ENCODE measurements around the gene TBC1D5.

Gene TBC1D5

GRCh38 chr3:17585394-17586325 is 156.8 kb downstream of the TBC1D5 start:
- H3K79me2 ChIP-seq (ENCODE audit: insufficient read depth, low read length): peaks cover 21% of the 10 kb centered on the region; the same call in 1 of the 2 replicates
- H3K9ac ChIP-seq (ENCODE audit: low read depth, low read length, poor library complexity, severe bottlenecking): peak overlapping the region; percentile 37
- peak overlapping the region; percentile 58 for H3K4me2 ChIP-seq (ENCODE audit: low read depth, low read length, poor library complexity, severe bottlenecking)
- peaks cover 5% of the 10 kb centered on the region; the same call in 1 of the 2 replicates for H3K36me3 ChIP-seq (ENCODE audit: insufficient read depth, low read length)
- 0 out of 2 replicates have a peak, but pooled peaks cover 3% of the 10 kb centered on the region for H3K9me3 ChIP-seq (ENCODE audit: insufficient read depth, low read depth, low read length)
- peaks cover 8% of the 10 kb centered on the region for H3K4me1 ChIP-seq (ENCODE audit: insufficient read depth, low read length, poor library complexity, severe bottlenecking)
- H2AFZ ChIP-seq (ENCODE audit: low read length): no peak overlapping the region
- no peaks in the 10 kb centered on the region for H3F3A ChIP-seq (ENCODE audit: low read depth)
- H3K9me2 ChIP-seq (replicated peaks; ENCODE audit: low read depth, low read length): no peaks in the 10 kb centered on the region
- H4K20me1 ChIP-seq (ENCODE audit: insufficient read depth, low read length, poor library complexity, severe bottlenecking): no peaks in the 10 kb centered on the region
- no peaks in the 10 kb centered on the region for H3K27me3 ChIP-seq (ENCODE audit: insufficient read depth, low read length, poor library complexity, severe bottlenecking)
- TF ChIP-seq CTCF (conservative IDR thresholded peaks at IDR 0.05; ENCODE audit: low read length): no peak
- TF ChIP-seq EZH2phosphoT487 (IDR thresholded peaks at IDR 0.05; ENCODE audit: borderline replicate concordance): no peak
- H3K4me3 ChIP-seq (ENCODE audit: low read length, poor library complexity, severe bottlenecking): peak overlapping the region; percentile 7

DNA sequence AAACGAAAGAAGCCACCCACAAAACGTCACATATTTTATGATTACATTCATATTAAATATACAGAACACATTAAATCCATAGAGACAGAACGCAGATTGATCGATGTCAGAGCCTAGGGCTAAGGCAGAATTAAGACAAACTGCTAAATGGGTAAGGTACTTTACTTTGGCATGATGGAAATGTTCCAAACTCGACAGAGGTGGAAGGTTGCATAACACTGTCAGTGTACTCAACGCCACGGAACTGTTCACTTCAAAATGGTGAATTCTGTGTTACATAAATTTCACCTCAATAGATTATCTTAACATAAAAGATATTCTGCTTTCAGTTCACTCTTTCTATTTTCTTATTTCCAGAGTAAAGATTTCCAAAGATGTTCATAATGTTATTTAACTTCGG is 158.4 kb downstream of the TBC1D5 start:
- TF ChIP-seq CTCF (conservative IDR thresholded peaks at IDR 0.05; ENCODE audit: low read length): no peak
- TF ChIP-seq EZH2phosphoT487 (IDR thresholded peaks at IDR 0.05; ENCODE audit: borderline replicate concordance): no peak
- Histone ChIP-seq H3K9ac (ENCODE audit: low read depth, low read length, poor library complexity, severe bottlenecking) (no peak overlapping the region), H3K27me3 (ENCODE audit: insufficient read depth, low read length, poor library complexity, severe bottlenecking) (no peaks in the 10 kb centered on the region), H3K36me3 (ENCODE audit: insufficient read depth, low read length) (no peaks in the 10 kb centered on the region), H3K4me1 (ENCODE audit: insufficient read depth, low read length, poor library complexity, severe bottlenecking) (peaks cover 24% of the 10 kb centered on the region), H3K79me2 (ENCODE audit: insufficient read depth, low read length) (peaks cover 17% of the 10 kb centered on the region; the same call in 1 of the 2 replicates), H3K4me2 (ENCODE audit: low read depth, low read length, poor library complexity, severe bottlenecking) (no peak overlapping the region), H3K9me2 (replicated peaks; ENCODE audit: low read depth, low read length) (no peaks in the 10 kb centered on the region), H3K9me3 (ENCODE audit: insufficient read depth, low read depth, low read length) (no peaks in the 10 kb centered on the region), H3F3A (ENCODE audit: low read depth) (peaks cover 12% of the 10 kb centered on the region; the same call in 1 of the 2 replicates), H2AFZ (ENCODE audit: low read length) (no peak overlapping the region), H3K4me3 (ENCODE audit: low read length, poor library complexity, severe bottlenecking) (no peak overlapping the region), H4K20me1 (ENCODE audit: insufficient read depth, low read length, poor library complexity, severe bottlenecking) (peaks cover under 1% of the 10 kb centered on the region)

DNA sequence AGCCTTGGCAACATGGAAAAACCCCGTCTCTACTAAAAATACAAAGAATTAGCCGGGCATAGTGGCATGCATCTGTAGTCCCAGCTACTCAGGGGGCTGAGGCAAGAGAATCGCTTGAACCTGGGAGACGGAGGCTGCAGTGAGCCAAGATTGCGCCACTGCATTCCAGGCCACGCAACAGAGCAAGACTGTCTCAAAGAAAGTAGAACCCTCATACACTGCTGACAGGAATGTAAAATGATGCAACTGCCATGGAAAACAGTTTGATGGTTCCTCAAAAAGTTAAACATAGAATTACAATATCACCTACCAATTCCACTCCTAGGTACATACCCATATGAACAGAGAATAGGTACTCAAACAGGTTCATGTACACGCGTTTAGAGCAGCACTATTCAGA is 158.9 kb downstream of the TBC1D5 start:
- no peaks in the 10 kb centered on the region for H3K36me3 ChIP-seq (ENCODE audit: insufficient read depth, low read length)
- peaks cover 6% of the 10 kb centered on the region for H4K20me1 ChIP-seq (ENCODE audit: insufficient read depth, low read length, poor library complexity, severe bottlenecking)
- no peak overlapping the region for H3K9ac ChIP-seq (ENCODE audit: low read depth, low read length, poor library complexity, severe bottlenecking)
- H3K9me2 ChIP-seq (replicated peaks; ENCODE audit: low read depth, low read length): no peaks in the 10 kb centered on the region
- peaks cover 29% of the 10 kb centered on the region for H3K4me1 ChIP-seq (ENCODE audit: insufficient read depth, low read length, poor library complexity, severe bottlenecking)
- no peak for TF ChIP-seq EZH2phosphoT487 (IDR thresholded peaks at IDR 0.05; ENCODE audit: borderline replicate concordance)
- TF ChIP-seq CTCF (conservative IDR thresholded peaks at IDR 0.05; ENCODE audit: low read length): no peak
- H3K79me2 ChIP-seq (ENCODE audit: insufficient read depth, low read length): peaks cover 17% of the 10 kb centered on the region; the same call in 1 of the 2 replicates
- H3K27me3 ChIP-seq (ENCODE audit: insufficient read depth, low read length, poor library complexity, severe bottlenecking): no peaks in the 10 kb centered on the region
- H3K4me2 ChIP-seq (ENCODE audit: low read depth, low read length, poor library complexity, severe bottlenecking): no peak overlapping the region
- H2AFZ ChIP-seq (ENCODE audit: low read length): no peak overlapping the region
- H3K9me3 ChIP-seq (ENCODE audit: insufficient read depth, low read depth, low read length): no peaks in the 10 kb centered on the region
- peaks cover 12% of the 10 kb centered on the region; the same call in 1 of the 2 replicates for H3F3A ChIP-seq (ENCODE audit: low read depth)
- no peak overlapping the region for H3K4me3 ChIP-seq (ENCODE audit: low read length, poor library complexity, severe bottlenecking)

Data from Loucy (cell line).